HG02852 (cell line): ENCODE results near the gene ADAMTS17.

Source experiments
- ATAC-seq: cut with Tn5 transposase; IDR thresholded peaks from one replicate; pipeline ENCODE4 v1.9.1; 2021; ENCODE audit warnings: mild to moderate bottlenecking, moderate library complexity; ENCODE audit not compliant: unreplicated experiment

The ADAMTS17 gene

DNA sequence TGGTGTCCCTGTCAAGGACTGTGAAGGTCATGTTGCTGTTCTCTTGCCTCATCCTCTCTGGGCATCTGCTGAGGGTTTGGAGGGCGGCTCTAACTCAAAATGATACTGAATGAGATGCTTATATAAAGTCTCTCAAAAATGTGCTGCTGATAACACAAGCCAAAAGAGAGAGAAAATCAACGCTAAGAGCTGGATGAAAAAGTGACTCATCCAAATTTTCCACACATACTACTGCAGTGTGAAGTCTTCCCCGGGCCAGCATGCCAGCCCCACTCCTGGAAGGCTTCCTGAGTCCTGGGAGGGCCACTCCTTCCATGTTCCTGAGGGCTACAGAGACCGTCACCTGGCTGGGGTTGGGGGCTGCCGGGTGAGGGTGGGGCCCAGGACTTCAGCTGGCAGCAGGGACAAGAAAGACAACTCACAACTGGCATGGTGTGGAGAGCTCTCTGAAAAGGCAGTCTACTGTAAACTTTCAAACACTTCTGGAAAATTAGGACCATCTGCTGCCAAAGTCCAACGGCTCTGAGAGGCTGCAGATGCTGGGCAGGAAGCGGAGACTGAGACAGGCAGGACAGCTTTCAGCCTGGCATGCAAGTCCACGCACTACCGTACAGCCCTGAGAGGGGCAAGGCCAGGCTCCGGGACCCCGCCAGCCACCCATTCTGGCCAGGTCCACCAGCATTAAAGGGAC is 200.3 kb downstream of the ADAMTS17 start:
- no peak for ATAC-seq

DNA sequence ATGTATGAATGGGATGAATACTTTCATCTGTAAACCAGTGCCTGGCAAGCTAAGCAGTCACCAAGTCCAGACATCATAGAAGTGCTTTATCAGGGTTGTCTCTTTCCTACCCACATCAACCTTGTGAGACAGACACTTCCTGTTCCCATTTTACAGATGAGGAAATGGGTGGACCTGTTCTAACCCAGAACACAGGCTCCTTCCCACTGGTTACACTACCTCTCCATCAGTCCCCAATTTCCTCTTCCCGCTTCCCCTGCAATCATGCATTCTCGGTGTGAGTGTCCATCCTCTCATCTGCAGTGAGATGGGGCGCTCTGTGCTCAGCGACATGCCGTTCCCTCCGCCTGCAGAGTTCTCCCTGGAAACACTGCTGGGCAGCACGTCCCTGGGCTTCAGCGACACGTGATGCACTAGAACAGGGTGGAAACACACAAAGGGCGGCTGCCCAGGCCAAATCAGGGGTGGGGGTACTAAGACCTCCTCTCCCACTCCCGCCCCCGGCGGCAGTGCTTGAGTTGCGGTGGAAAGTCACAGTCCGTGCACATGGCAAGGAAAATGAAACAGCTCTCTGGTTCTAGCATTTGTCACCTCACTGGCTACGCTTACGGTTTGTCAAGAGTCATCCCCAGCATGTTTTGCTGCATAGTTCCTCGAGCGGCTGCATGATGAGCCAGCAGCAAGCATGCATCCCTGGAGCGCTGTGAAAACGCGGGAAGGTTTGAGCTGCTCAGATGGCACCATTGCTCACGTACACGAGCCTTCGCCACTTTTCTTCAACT is 201.1 kb downstream of the ADAMTS17 start:
- ATAC-seq = no peak

DNA sequence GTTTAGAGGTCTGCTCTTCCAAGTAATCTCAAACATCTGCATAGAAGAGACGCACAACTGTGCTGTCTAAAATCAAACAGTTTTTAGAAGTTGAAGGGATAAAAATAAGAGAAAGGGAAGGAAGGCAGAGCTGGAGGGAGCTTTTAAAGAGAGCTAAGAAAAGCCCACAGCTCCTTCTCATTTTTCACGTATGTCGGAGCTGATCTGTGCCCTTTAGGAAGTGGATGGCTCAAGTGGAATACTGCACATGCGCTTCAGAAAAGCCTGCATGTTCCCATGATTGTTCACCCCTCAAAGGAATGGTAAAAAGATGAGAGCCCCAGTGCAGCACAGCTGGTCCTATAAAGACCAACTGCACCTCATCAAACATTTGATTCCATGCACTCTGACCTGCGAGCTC is 207.2 kb downstream of the ADAMTS17 start:
- ATAC-seq = no peak

DNA sequence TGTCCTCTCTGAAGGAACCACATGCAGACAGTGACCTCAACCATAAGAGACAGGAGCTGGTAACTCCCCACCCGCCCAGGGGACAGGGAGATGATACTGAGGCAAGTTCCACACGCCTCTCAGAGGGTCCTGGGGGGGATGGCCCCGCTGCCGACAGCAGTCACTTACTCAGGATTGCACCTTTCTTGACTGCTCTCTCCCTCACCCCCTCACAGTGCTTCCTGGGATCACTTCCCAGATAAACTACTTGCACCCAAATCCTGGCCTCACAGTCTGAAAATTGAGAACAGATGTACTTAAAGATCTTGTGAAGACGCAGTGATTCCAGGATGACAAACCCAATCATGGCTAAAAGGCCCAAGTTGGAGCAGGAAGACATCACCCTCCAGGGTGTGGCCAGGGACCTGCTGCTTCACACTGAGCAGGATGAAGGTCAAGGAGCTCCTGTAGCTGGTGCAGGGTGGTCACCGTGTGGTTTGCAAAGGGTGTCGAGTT is 207.6 kb downstream of the ADAMTS17 start:
- ATAC-seq = no peak

DNA sequence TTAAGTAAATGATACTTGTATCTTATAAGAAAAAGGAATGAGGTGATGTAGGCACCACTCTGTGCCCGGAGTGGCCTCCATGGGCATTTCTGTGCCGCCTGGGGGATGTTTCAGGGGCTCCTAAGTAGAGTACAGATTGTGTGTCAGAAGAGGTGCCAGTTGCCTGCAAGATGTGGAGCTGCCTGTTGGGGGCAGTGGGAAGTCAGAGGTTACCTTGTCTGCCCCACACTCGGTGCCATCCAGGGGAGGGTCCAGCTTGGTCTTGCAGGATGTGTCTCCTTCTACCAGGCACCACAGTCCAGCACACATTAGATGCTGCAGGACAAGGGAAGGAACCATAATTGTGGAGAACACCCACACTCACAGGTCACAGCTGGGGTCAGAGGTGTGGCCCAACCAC is 208.8 kb downstream of the ADAMTS17 start:
- no peak for ATAC-seq

DNA sequence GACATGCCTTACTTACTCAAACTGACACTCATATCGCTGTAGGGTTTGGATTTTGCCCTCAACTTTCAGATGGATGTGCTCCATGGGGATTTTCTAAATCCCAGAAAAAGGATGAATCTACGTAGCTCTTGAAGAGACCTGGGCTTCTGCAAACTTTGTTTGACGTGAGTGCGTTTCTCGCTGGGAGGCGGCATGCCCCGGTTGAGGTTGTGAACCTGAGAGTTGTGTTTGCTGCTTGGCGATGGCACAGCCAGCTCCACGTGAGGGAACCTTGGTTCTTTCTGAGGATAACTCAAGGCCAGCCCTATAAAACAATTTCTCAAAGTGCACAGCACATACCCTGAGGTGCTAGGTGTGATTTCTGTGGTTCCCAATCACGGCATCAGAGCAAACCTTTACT is 209.5 kb downstream of the ADAMTS17 start:
- ATAC-seq = no peak

- peak; percentile 52 for ATAC-seq
Observed at GRCh38 chr15:100131321-100132224, 210.2 kb downstream of the ADAMTS17 start.

DNA sequence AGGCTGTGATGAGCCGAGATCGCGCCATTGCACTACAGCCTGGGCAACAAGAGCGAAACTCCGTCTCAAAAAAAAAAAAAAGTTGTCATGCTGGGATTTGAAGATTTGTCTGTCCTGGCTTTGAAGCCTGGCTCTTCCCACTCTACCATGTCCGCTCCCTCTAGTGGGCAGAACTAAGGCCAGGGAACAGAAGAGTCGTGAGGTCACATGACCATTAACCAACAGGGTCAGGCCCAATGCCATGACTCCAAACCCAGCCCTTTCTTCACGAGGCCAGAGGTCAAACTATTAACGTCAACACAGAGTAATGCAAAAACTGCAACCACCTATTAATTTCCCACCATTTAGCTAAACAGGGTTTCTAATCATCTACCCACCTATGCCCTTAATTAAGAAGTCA is 212.1 kb downstream of the ADAMTS17 start:
- ATAC-seq = no peak

DNA sequence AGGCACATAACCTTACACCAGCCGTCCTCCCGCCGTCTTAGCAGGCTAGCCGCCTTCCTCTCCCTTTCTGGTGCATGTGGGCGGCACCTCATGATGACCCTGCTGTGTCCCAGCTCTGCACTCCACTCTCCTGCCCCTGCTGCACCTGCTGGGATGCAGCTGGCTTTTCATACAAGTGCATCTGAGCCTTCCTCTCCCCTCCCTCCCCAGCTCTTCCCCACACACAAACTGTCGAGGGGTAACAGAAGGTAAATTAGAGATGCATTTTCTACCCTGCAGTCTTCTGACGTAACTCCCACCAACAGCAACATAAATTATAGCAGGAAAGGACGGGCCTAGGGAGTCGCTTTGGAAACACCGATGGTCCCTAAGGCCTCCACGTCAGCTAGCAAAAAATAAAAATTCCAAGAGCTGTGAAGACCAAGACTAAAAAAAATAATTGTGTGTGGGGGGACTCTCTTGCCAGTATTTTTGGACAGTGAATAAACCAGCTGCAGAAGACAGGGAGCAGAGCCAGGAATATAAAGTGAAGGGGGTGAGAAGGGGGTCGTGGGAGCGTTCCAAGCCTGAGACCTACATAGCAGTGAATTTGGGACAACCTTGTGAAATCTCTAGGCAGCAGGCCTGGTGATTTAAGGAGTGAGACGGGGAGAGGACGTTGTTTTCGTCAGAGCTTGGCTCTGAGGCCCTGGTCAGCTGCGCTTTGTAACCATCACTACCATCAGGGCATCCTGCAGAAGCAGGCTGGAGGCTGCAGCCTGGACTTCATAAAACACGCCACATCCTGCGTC is 216.2 kb downstream of the ADAMTS17 start:
- ATAC-seq = no peak

DNA sequence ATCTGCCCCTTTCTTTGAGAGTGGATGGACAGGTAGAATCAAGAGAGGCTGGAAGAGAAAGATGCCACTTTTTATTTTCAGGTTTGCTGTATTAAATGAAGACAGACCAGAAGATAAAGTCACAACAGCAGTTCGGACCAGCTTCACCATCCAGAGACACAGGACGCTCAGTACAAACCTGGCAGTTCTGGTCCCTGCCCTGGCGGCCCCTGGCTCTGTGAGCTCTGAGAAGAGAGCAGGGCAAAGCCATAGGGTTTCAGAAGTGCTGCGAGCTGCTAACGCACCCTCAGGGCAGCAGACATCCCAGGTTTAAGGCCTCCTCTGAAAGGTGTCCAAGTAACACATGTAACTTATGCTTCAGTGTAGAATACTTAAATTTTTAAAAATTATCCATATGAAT is 216.8 kb downstream of the ADAMTS17 start:
- no peak for ATAC-seq

DNA sequence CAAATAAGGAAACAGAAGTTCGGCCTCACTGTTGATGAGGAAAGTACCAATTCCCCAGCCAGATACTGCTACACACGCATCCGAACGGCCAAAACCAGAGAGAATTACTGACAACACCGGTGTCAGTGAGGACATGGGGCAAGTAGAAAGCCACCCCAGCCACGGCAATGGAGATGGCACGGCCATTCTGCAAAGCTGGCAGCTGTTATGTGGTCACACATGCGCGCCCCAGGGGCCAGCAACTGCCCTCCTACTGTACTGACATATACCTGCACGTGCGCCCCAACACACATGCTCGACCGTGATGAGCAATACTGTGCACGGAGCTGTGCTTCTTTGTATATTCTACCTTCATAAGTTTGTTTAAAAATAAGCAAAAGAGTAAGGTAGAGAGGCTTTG is 217.4 kb downstream of the ADAMTS17 start:
- no peak for ATAC-seq

DNA sequence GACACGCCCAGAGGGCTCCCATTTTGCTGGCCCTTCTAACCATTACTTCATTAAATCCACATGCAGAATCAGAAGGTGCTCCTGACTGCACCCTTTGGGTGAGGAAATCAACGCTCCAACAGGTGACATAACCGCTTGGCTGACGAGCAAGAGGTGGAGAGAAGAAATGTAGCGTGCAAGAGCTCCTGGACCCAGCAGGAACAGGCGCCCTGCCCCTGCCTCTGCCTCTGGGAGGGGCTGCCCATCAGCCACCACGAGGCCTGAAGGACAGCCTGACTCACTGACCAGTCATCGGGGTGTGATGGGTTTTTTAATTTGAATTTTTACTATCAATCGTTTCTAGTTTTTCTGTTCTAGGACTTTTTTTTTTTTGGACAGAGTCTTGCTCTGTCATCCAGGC is 218.2 kb downstream of the ADAMTS17 start:
- ATAC-seq = no peak

DNA sequence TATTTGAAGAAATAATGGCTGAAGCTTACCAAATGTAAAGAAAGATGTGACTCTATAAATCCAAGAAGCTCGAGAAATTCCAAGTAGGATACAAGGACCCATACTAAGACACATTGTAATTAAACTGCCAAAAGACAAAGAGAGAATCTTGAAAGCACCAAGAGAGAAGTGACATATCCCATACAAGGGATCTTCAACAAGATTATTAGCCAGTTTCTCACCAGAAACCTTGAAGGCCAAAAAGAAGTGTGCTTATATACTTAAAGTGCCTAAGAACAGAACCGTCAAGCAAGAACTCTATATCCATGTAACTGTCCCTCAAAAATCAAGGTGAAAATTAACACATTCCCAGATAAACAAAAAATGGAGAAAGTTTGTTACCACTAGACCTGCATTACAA is 220.5 kb downstream of the ADAMTS17 start:
- no peak for ATAC-seq

DNA sequence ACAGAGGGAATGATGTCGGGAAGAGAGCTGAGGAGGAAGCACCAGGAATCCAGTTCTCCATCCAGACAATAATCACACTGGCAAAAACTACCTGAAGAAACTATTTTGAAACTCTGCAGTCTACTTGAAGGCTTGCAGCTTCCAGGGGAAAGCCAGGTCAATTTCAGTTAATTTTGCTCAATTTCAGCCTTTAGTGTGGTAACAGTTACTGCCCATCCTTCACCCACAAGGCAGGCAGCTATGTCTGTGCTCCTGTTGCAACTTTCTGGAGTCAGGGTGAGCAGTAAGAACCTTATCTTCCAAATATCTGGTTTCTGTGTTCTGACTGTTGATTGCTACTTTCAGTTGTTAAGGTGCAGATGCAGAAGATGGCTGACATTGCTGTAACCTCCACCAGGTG is 221.7 kb downstream of the ADAMTS17 start:
- no peak for ATAC-seq

- no peak for ATAC-seq
Observed at GRCh38 chr15:100118546-100118945, 223.2 kb downstream of the ADAMTS17 start.

DNA sequence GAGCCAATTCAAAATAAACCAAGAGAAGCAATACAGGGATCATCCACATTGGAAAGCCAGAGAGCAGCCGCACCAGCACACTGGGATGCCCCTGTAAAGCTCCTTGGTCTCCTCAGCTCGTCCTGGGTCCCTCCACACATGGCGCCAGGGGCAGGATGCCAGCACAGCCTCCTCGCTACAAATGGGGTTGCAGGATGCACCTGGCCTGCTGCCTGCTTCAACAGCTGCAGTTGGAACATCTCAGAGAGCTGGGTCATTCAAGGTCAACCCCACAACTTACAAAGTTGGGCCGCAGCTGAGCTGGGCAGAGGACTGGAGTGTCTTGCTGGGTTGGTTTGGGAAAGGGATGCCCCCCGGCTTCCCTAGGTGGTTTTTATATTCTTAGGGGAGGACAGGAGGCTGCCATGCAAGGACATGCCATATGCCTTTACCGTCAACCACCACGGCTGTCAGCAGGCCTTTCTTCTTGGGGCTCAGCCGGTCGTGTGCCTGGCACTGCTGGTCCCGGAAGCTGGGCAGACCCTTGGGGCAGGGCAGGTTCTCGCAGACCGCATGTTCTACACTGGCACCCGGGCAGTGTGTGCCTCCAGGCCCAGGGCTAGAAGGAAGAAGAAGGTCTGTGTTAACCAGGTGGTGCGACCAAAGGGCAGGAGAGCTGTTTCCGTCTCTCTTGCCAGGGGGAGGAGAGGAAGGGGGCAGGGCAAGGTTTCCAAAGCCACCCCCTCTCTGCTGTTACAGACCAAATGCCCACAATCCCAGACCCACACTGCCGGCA is 225.2 kb downstream of the ADAMTS17 start:
- no peak for ATAC-seq

- ATAC-seq = no peak
Observed at GRCh38 chr15:100115711-100116090, 226.1 kb downstream of the ADAMTS17 start.

DNA sequence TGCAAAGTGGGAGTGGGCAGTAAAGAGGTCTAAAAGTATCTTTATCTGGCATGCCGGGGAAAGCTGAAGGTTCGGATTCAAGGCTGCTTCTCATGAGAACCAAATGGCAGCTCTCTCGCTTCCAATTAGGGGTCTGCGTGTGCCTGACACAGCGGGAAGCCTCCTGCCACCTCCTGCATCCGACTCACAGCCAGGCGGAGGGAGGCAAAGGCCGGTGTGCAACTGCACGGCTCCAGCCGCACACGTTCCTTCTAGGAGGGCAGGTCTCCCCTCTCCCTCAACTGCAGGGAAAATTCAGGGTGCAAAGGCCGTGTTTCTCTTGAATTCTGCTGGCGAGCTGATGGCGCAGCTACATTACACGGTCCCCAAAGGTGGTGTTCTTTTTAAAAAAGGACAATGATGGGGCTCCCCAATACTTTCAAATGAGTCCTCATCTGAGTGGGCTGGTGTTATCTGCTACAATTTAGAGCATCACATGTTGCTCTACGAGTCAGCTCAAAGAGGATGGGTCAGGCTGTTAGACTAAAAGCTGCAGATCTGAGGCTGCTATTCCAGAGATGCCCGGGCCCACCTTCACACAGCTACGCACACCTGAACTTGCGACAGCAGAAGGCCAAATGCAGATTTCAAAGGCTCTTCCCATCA is 226.6 kb downstream of the ADAMTS17 start:
- no peak for ATAC-seq

- ATAC-seq = no peak
Observed at GRCh38 chr15:100114571-100114970, 227.2 kb downstream of the ADAMTS17 start.
